HCT116 (cell line): ENCODE data around the gene G6PC3. TPM values are rescaled to one million over a fixed set of nuclear protein-coding genes. Genes with fewer than 3 reads are reported as not detected.

Experiments
- ATAC-seq: fragments of 200-7000 bp; cut with Tn5 transposase; 2 replicates; pipeline ENCODE4 v1.9.1; 2020; ENCODE audit warnings: mild to moderate bottlenecking, moderate library complexity
- BruUV-seq: library from RNA; stranded (reverse); fragments of 400-500 nt; replicated peaks from 2 replicates; lab custom pipeline; 2021; lab: Mats Ljungman, UMichigan
- CTCF ChIA-PET: fragments of 300-600 bp; sonication (Branson Sonifier 250); formaldehyde crosslinking; loops from one replicate; lab custom pipeline; 2021; ENCODE audit warnings: antibody characterized with exemption; lab: Charles Lee
- POLR2A ChIA-PET: fragments of 300-600, 350-600 bp; sonication (Branson Sonifier 250); formaldehyde crosslinking; loops from one replicate; lab custom pipeline; 2021; ENCODE audit warnings: antibody characterized with exemption; lab: Charles Lee
- RAD21 ChIA-PET, 2 experiments: fragments of 300-600 bp; sonication (Branson Sonifier 250); formaldehyde crosslinking; loops; one replicate each; lab custom pipeline; 2023; ENCODE audit warnings: low total read pairs in 2 of 2; ENCODE audit not compliant: uncharacterized antibody in 2 of 2, unreplicated experiment in 2 of 2, low non-redundant PET in 1 of 2; lab: Charles Lee
- DNase-seq: peaks from one replicate; pipeline ENCODE4 v3.0.0-alpha.2; 2010; ENCODE audit warnings: low read depth, low spot score
- H2AFZ ChIP-seq: fragments of 200-600 bp; shearing (Covaris generic), sonication (generic); 2 replicates; pipeline ENCODE4 v1.6.1; 2017; ENCODE audit warnings: low read depth, mixed run types, mixed read lengths, antibody characterized with exemption, low read length; ENCODE audit not compliant: poor library complexity, severe bottlenecking
- H3K27ac ChIP-seq: 2 replicates; pipeline ENCODE4 v1.5.1; 2012; ENCODE audit warnings: low read depth, low read length
- H3K27me3 ChIP-seq: fragments of 200-600 bp; sonication (generic); 2 replicates; pipeline ENCODE4 v1.6.1; 2016; ENCODE audit warnings: mixed run types, low read length, mixed read lengths; ENCODE audit not compliant: insufficient read depth
- H3K36me3 ChIP-seq, 2 experiments: fragments of 200-500 bp in 1 of 2; fragments of 200-600 bp in 1 of 2; sonication (Bioruptor generic) in 1 of 2; sonication (generic) in 1 of 2; 2 replicates each; pipeline versions ENCODE4 v1.5.1 to v1.6.1; 2014 to 2016; ENCODE audit warnings: low read length in 2 of 2, inconsistent platforms in 1 of 2, mixed read lengths in 1 of 2, mixed run types in 1 of 2; ENCODE audit not compliant: insufficient read depth in 2 of 2, control insufficient read depth in 1 of 2
- H3K4me1 ChIP-seq, 2 experiments: fragments of 200-600 bp in 1 of 2; sonication (generic) in 1 of 2; 2 replicates each; pipeline versions ENCODE4 v1.5.1 to v1.6.1; 2012 to 2017; ENCODE audit warnings: low read length in 2 of 2, inconsistent platforms in 1 of 2, mild to moderate bottlenecking in 1 of 2, mixed read lengths in 1 of 2, mixed run types in 1 of 2, moderate library complexity in 1 of 2; ENCODE audit not compliant: insufficient read depth in 2 of 2, control insufficient read depth in 1 of 2
- H3K4me2 ChIP-seq: fragments of 200-600 bp; sonication (generic); 2 replicates; pipeline ENCODE4 v1.6.1; 2017; ENCODE audit warnings: mixed run types, low read length, mixed read lengths
- H3K4me3 ChIP-seq, 2 experiments: fragments of 200-600 bp in 1 of 2; sonication (generic) in 1 of 2; replicated peaks in 1 of 2; 2 replicates each; pipeline ENCODE4 v1.5.1; 2011 to 2016; ENCODE audit warnings: low read length in 2 of 2, control low read depth in 1 of 2, low read depth in 1 of 2, mild to moderate bottlenecking in 1 of 2, mixed read lengths in 1 of 2, mixed run types in 1 of 2
- H3K79me2 ChIP-seq: fragments of 200-600 bp; sonication (generic); 2 replicates; pipeline ENCODE4 v1.6.1; 2017; ENCODE audit warnings: mild to moderate bottlenecking, mixed run types, low read length, moderate library complexity, mixed read lengths; ENCODE audit not compliant: insufficient read depth
- H3K9ac ChIP-seq: fragments of 200-600 bp; sonication (generic); 2 replicates; pipeline ENCODE4 v1.6.1; 2016; ENCODE audit warnings: low read length, mixed read lengths
- H3K9me2 ChIP-seq: fragments of 200-600 bp; sonication (generic), shearing (Covaris generic); 2 replicates; pipeline ENCODE4 v1.6.1; 2017; ENCODE audit warnings: mixed run types, mild to moderate bottlenecking, moderate library complexity; ENCODE audit not compliant: insufficient read depth
- H3K9me3 ChIP-seq, 2 experiments: fragments of 200-500 bp in 1 of 2; fragments of 200-600 bp in 1 of 2; sonication (Bioruptor generic) in 1 of 2; sonication (generic) in 1 of 2; 2 replicates each; pipeline ENCODE4 v1.6.1; 2014 to 2017; ENCODE audit warnings: low read length in 2 of 2, mixed read lengths in 2 of 2, inconsistent platforms in 1 of 2, low read depth in 1 of 2, mild to moderate bottlenecking in 1 of 2, mixed run types in 1 of 2, moderate library complexity in 1 of 2; ENCODE audit not compliant: control insufficient read depth in 1 of 2, insufficient read depth in 1 of 2
- H4K20me1 ChIP-seq: fragments of 200-600 bp; sonication (generic), shearing (Covaris generic); 2 replicates; pipeline ENCODE4 v1.6.1; 2017; ENCODE audit warnings: mixed run types, mild to moderate bottlenecking, moderate library complexity; ENCODE audit not compliant: insufficient read depth
- EZH2 ChIP-seq: fragments of 200-600 bp; sonication (generic); IDR thresholded peaks from 2 replicates; pipeline ENCODE4 v1.6.1; 2017; ENCODE audit warnings: antibody characterized with exemption, mixed run types
- EZH2phosphoT487 ChIP-seq: fragments of 200-600 bp; IDR thresholded peaks from 2 replicates; pipeline ENCODE4 v1.6.1; 2018; ENCODE audit warnings: antibody characterized with exemption, borderline replicate concordance
- POLR2A ChIP-seq: IDR thresholded peaks from 2 replicates; pipeline ENCODE4 v1.7.0; 2011; ENCODE audit warnings: borderline replicate concordance; ENCODE audit not compliant: insufficient read depth, insufficient read length; ENCODE audit errors: extremely low read depth
- POLR2AphosphoS5 ChIP-seq: IDR thresholded peaks from 2 replicates; pipeline ENCODE4 v1.6.1; 2011; ENCODE audit warnings: mild to moderate bottlenecking, low read depth, low read length, moderate library complexity
- REST ChIP-seq: IDR thresholded peaks from 2 replicates; pipeline ENCODE4 v1.6.1; 2012; ENCODE audit warnings: low read depth
- YY1 ChIP-seq: IDR thresholded peaks from 2 replicates; pipeline ENCODE4 v1.6.1; 2011; ENCODE audit warnings: low read length, low read depth, moderate library complexity, mild to moderate bottlenecking; ENCODE audit not compliant: insufficient replicate concordance; ENCODE audit errors: extremely low read depth
- ZNF274 ChIP-seq: fragments of 200-500 bp; sonication (Bioruptor generic); IDR thresholded peaks from 2 replicates; pipeline ENCODE4 v1.6.1; 2014; ENCODE audit warnings: mild to moderate bottlenecking, low read depth, low read length, inconsistent platforms
- intact Hi-C: fragments of 100-400 bp; cut with micrococcal nuclease; formaldehyde crosslinking; loops from 2 replicates; pipeline ENCODE4 v1.10.0; 2022
- total RNA-seq: library from RNA; stranded (reverse); gene quantifications from one replicate; pipeline ENCODE4 v1.2.1, GENCODE V29; 2021; ENCODE audit not compliant: unreplicated experiment
- TF ChIP-seq, protein P1 (sequence below): IDR thresholded peaks from 2 replicates; pipeline ENCODE4 v1.6.1; 2011; ENCODE audit warnings: mild to moderate bottlenecking, low read length, moderate library complexity; ENCODE audit not compliant: insufficient replicate concordance; ENCODE audit errors: extremely low read depth

The G6PC3 gene
- total RNA-seq, 1 experiment from 2014 or later: 50.6 TPM

DNA sequence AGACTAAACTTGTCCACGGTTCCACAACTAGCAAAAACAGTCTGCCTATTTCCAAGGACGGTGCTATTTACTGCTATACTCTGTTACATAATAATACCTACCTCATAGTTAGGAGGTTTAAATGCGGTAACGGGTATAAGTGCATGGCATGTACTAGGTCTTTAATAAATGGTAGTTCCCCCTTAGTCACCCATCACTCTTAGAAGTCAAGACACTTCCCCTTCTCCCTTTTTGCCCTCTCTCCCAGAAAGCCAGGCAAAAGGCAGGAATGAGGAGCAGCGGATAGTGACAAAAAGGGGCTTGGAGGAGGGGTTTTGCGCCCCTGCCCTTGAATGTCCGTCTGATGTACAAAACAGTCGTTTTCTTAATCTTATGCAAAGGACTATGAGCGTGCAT, 3.0 kb upstream of the G6PC3 start (continued):
- TF ChIP-seq, protein P1, sequence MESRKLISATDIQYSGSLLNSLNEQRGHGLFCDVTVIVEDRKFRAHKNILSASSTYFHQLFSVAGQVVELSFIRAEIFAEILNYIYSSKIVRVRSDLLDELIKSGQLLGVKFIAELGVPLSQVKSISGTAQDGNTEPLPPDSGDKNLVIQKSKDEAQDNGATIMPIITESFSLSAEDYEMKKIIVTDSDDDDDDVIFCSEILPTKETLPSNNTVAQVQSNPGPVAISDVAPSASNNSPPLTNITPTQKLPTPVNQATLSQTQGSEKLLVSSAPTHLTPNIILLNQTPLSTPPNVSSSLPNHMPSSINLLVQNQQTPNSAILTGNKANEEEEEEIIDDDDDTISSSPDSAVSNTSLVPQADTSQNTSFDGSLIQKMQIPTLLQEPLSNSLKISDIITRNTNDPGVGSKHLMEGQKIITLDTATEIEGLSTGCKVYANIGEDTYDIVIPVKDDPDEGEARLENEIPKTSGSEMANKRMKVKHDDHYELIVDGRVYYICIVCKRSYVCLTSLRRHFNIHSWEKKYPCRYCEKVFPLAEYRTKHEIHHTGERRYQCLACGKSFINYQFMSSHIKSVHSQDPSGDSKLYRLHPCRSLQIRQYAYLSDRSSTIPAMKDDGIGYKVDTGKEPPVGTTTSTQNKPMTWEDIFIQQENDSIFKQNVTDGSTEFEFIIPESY: no peak

GRCh38 chr17:44069974-44070454, 521 bp upstream of the G6PC3 start:
- H2AFZ ChIP-seq: no peak overlapping the region
- peak; percentile 36 for DNase-seq
- intact Hi-C loops: no loop called here

More at GRCh38 chr17:44069974-44070454, 521 bp upstream of the G6PC3 start:
- Histone ChIP-seq H3K36me3 (peaks cover 0 to 3% of the 10 kb centered on the region in 2 experiments; a peak in 2 of 4 replicates), H3K4me1 (peaks cover 18 to 45% of the 10 kb centered on the region in 2 experiments), H4K20me1 (no peaks in the 10 kb centered on the region)
- no peak for TF ChIP-seq ZNF274
- no peak for TF ChIP-seq REST
- no peak for TF ChIP-seq EZH2phosphoT487
- no peak for TF ChIP-seq EZH2
- TF ChIP-seq POLR2AphosphoS5: peak; percentile 65
- TF ChIP-seq POLR2A: peak; percentile 59
- TF ChIP-seq YY1: no peak
- TF ChIP-seq, all 23 proteins: peak for 2
- Histone ChIP-seq H3K27ac (peak overlapping the region; percentile 88), H3K4me3 (peak overlapping the region; percentile 76 to 81), H3K27me3 (no peaks in the 10 kb centered on the region), H3K9ac (peak overlapping the region; percentile 82), H3K79me2 (peaks cover 39% of the 10 kb centered on the region), H3K4me2 (peak overlapping the region; percentile 96), H3K9me3 (no peaks in the 10 kb centered on the region), H3K9me2 (no peaks in the 10 kb centered on the region)
- ChIA-PET CTCF (interaction anchor here (1.4 kb wide), 1 partner anchor 14 kb away, joined by 3 read pairs; no protein-coding TSS in a partner anchor), POLR2A (interaction anchor here (0.7 to 1.3 kb wide), 4 partner anchors 26 to 1700 kb away, joined by 3 to 4 read pairs (median 3); no protein-coding TSS in a partner anchor), RAD21 (no interaction called here)
- ATAC-seq: peak; percentile 3
- TSS peak; percentile 40 for BruUV-seq
